NCI-H2029 (cell line): Measurements from ENCODE around the gene ADD1.

Source experiments
- DNase-seq: peaks from one replicate; lab custom pipeline; 2025; lab: John Stamatoyannopoulos, UW

ADD1 gene

DNA sequence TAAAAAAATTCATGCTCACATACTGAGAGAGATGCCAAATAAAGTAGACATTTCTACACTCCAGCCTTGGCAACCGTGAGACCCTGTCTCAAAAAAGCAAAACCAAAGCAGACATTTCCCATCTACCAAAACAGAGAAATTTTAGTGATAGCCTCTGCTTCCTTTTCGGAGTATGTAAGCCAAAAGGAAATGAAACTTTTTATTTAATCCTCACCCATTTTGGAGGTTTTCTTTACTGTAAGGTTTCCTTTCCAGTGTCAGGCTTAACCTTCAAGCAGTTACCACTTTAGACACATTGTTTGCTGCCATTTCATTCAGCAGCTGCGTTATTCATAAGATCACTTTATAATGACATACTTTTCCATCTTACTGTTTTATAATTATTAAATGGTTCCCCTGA is 15.9 kb downstream of the ADD1 start:
- DNase-seq, result no peak

DNA sequence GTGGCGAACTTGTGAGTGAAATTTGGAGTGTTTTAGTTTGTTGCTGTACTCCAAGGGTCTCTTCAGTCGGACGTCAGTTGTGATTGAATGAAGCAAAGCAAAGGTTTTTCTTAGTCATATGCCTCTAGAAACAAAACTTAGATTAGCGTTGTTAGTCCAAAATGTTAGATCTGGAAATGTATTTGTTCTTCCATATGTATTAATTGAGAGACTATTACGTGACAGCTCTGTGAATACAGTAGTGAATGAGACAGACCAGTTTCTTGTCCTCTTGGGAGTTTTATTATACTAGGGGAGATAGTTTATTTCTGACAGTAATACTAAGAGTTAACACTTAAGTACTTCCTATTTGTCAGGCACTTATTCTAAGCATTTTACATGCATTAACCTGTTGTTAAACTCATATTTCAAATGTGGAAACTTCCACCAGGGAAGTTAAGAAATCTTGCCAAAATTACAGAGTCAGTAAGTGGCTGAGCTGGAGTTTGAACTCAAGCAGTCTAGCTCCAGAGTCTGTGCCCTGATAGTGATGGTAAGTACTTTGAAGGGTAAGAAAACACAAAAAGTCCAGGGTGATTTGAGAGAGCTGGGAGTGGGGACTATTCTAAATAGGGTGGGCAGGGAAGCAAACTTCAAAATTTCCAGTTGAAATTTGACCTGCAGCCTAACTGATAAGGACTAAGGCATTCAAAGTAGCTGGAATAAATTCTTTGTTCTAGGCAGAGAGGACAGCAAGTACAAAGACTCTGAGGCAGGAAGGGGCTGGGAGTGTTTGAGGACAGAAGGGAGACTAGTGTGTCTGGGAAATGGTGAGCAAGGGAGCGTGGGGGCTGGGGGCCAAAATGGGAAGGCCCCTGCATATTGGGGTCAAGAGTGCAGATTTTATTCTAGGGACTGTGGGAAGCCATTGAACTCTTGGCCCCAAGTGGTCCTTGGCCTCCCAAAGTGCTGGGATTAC is 17.0 kb downstream of the ADD1 start:
- no peak for DNase-seq

DNA sequence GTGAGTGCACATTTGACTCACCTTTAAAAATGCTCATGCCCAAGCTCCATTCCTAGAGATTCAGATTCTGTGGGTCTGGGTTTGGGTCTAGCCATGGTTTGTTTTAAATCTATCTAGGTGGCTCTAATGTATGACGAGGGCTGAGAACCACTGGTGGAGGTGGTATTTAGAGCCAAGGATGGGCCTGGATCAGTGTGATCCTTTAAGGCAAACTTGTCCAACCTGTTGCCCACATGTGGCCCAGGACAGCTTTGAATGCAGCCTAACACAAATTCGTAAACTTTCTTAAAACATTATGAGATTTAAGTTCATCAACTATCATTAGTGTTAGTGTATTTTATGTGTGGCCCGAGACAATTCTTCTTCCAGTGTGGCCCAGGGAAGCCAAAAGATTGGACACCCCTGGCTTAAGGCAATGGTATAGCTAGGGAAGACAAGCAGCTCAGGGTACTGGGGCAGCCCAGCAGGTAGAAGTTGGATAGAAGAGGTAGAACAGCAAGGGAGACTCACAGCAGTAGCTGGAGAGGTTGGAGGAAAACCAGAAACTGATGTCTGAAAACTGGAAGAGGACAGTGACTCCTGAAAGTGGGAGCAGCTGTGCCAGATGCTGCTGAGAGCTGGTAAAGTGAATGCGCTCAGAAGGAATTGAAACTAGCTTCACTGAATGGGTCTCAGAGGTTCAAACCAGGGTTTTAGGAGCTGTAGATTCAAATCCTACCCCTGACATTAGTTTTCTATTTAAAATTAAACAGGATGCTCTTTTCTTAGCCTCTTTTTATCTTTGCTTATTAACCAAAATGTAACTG is 18.2 kb downstream of the ADD1 start:
- no peak for DNase-seq

DNA sequence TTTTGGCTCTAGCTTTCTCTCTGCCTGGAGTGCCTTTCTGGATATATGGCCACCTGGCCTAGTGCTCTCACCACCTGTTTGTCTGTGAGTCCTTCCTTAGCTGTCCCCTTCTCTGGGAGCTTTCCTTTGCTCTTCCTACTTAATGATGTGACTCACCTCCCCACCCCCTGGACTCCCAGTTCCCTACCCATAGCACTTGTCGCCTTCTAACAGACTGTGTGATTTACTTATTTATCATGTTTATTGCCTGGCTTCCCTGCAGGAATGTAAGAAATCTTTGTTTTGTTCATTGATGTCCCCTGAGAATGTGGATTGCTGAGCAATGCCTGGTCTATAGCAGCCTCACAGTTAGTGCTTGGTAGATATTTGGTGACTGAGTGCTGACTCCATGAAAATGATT is 18.9 kb downstream of the ADD1 start:
- no peak for DNase-seq

DNA sequence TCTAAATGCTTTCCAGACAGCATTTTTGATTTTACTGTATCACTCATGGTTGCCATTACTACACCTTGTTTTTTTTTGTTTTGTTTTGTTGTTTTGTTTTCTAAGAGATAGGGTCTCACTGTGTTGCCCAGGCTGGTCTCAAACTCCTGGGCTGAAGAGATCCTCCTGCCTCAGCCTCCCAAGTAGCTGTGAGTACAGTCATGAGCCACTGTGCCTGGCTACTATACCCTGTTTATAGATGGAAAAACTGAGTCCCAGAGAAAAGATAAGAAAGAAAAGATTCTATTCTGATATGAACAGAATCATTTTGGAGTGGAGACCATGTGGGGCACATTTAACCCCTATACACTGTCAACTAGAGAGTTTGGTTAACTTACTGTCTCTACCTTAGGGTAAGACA is 20.0 kb downstream of the ADD1 start:
- no peak for DNase-seq

DNA sequence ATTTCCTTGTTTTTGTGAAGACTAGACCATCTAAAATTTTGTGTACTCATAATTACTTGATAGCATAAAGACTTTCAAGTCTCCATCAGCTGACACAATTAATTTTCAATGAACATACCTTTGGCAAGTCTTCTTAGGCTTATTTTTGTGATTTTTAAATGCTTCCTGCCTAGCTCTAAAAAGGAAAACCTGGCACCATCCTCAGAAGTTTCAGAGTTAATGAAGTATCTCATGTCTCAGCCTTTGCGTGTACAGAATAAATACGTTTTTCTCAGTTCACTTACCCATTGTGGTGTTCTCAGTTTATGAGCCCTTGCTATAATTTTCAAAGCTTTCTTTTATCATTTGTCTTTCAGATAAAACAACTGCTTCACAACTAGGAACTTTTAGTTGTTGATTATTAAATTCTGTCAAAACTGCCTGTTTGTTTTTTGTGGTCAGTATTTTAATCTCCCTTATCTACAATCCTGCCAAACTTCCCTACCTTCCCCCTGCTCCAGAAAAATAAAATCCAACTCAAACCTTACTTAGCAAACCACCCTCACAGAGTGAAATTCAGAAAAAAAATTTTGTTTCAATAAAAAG is 21.6 kb downstream of the ADD1 start:
- no peak for DNase-seq

DNA sequence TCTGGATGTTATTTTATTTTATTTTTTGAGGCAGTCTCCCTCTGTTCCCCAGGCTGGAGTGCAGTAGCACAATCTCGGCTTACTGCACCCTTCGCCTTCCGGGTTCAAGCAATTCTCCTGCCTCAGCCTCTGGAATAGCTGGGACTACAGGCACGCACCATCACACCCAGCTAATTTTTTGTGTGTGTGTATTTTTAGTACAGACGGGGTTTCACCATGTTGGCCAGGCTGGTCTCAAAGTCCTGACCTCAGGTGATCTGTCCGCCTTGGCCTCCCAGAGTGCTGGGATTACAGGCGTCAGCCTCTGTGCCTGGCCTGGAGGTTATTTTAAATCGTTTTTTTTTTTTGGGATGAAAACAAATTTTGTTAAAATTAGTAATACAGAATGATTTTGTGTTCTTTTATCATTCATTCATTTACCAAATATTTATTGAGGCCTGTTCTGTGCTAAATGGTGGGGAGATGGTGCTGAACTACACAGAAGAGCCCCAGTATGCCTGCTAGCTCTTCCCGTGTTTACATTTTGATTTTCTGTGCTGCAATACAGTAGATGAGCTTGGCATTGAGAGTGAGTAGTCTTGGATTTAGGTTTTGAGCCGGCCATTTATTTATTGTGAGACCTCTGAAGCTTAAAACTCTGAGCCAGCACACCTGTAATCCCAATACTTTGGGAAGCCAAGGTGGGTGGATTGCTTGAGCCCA is 22.7 kb downstream of the ADD1 start:
- no peak for DNase-seq

DNA sequence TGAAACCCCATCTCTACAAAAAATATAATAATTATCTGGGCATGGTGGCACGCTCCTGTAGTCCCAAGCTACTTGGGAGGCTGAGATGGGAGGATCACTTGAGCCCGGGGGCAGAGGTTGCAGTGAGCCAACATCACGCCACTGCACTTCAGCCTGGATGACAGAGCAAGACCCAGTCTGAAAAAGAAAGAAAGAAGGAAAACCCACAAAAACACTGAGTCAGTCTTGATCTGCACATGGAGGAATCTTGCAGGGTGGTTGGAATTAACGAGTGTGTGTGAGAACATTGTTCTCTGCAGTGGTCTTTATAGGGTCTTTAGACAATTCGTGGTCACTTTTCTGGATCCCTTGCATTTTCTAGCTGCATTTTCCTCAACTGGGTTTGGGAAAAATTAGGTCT is 23.2 kb downstream of the ADD1 start:
- no peak for DNase-seq

DNA sequence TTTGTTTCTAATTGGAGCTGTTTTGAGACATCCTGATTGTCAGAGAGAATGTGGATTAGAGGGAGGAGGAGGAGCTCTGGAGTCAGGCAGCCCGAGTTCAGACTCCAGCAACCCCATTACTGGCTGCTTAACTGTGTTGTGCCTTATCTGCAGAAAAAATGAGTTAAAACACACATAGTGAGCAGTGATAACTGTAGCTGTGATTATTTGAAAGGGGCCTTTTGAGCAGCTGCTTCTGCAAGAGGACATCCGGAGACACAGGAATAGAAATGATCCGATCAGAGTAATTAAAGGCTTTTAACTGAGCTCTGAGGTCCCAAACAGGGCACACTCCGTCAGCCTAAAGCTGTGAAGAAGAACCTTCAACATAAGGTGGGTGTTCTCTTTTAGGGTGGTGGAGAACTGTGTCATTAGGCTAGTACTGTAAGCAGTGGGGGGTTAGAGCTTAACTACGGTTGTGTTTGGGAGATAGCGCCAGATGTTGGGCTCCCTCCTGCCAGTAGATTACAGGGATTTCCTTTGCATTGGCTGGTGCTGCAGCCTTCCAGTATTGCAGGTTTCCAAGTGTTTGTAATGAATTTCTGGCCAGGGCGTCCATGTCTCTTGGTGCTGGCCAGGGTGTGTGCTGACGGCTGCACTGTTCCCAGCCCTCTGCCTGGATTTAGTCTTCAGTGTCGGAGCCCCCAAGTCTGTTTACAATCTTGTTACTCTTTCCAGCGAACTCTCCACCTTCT is 24.3 kb downstream of the ADD1 start:
- DNase-seq, result no peak

DNA sequence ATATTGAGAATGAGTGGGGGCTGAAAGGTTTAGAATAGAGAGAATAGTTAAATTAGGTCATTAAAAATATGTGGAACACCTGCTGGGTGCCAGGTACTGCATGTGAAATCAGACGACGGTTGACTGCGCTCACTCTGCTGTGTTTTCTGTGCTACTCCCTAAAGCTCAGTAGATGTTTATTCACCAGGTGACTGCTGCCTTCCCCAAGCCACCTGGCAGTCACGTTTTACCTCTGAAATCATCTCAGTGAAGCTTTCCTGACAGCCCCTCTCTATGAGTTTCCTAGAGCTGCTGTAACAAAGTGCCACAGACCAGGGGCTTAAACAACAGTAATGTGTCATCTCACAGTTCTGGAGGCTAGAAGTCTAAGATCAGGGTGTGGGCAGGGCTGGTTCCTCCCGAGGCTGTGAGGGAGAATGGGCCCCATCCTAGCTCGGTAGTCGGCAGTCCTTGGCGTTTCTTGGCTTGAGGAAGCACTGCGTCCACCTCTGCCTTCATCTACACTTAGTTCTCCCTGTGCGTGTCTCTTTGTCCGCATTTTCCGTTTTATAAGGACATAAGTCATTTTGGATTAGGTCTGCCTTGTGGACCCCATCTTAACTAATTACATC is 25.3 kb downstream of the ADD1 start:
- no peak for DNase-seq

DNA sequence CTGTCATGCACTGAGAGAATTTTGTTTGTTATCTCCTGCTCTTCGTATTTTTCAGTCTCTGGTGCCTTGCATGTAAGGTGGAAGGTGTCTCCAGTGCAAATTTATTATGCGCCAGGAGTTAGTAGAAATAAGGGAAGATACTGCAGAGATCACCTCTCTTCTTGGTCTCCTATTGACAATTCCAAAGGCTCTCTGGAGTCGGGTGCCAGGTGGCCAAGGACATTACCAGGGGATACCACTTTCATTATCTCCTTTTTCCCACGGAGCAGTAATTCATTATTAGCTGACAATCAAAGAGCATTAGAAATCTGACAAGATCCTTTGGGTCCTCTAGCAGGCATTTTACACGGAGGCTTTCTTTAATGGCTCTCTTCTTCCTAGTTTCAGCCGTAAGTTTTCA is 26.0 kb downstream of the ADD1 start:
- DNase-seq, result no peak

DNA sequence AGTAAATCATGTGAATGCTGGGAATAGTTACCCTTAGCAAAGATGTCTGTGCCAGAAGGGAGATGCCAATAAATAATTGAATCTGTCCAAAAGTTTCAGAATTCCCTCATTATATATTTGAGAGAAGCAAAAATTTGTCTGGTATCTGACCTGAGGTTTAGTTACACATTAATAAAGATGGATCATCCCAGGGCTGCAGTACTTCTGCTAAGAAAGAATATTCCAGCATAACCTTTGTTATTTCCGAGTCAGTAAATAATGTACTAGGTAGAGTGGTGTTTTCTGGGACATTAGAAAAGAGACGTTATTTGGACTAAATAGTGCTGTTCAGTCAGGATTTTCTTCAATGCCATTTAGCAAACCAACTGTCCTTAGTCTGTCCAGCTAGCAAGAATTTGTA is 26.4 kb downstream of the ADD1 start:
- no peak for DNase-seq

DNA sequence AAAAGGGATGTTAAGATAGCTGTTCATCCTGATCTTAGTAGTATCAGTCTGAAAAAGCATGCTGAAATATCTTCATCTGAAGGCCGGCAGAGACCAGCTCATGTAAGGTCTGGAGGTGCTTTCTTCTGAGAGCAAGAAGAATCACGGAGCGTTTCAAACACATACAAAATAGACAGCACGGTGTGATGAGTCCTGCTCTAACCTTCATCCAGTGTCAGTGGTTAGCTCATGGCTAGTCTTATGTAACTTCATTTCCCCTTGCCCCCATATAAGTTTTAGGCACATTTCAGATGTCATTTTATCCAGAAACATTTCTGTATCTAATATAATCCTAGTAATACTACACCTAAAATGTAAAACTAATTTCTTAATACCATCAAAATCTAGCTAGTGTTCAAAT is 27.8 kb downstream of the ADD1 start:
- no peak for DNase-seq

DNA sequence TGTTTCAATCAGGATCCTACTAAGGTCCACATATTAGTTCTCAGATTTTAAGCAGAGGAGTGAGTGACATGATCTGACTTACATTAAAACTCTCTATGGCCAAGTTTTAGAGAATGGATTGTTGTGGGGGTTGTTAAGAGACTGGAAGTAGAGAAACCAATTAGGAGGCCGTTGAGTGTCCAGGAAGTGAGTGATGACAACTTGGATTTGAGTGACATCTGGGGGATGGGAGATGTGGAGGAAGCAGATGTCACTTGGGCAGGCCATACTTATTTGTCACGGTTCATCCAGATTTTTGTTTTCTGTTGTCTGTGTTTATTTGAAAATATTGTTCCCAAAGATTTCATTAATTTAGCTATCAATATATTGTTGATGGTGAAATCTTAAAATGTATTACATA is 28.3 kb downstream of the ADD1 start:
- no peak for DNase-seq

DNA sequence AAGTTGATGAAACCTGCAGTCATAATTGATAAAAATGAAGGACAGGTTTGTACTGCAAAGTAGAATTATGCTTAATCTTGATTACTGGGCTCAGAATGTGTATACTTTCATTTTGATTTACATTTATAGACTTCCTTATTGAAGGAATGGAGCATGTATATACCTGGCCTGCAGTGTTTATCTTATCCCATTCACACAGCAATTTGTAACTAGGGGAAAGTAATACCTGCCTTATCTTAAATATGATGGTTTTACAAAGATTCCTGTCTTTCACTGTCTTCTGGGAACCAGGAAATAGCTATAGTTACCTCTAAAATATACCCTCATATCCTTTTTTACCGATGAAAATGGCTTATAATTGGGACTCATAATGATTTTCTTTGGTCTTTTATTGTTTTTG is 29.7 kb downstream of the ADD1 start:
- DNase-seq, result no peak

DNA sequence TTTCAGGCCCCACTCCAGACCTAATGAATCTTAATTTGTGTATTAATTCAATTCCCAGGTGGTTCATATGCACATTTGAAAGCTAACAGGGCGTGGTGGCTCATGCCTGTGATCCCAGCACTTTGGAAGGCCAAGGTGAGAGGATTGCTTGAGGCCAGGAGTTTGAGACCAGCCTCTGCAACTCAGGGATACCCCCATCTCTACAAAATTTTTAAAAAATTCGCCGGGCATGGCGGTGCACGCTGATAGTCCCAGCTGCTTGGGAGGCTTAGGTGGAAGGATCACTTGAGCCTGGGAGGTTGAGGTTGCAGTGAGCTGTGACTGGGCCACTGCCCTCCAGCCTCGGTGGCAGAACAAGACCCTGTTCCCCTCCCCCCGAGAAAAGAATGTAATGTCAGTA is 31.2 kb downstream of the ADD1 start:
- no peak for DNase-seq

DNA sequence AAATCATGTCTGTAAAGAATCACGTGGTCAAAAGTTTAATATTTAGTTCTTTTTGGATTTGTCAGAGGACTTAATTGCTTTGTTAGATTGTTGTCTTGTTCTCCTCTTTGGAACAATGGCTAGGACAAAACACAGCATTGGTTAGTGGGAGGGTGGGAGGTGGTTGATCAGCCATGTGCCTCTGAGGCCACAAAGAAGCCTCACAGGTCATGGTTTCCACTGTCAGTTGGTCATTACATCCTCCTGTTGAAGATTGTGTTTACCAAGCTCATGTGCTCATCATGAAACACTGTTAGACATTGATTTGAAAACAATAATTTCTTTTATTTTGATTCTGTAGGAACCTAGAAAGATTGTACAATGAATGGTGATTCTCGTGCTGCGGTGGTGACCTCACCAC is 31.9 kb downstream of the ADD1 start:
- no peak for DNase-seq

DNA sequence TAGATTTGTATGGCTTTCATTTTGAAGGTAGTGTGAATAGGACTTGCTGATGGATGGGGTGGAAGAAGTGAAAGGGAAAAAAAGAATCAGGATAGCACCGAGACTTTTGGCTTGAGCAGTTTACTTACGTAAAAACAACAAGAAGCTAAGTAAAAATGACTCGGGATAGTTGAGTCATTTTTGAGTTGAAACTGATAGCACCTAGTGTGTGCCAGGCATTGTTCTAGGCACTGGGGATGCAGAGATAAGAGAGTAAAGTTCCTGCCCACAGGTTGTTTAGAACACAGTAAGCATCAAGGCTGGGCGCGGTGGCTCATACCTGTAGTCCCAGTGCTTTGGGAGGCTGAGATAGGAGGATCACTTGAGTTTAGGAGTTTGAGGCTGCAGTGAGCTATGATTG is 34.7 kb downstream of the ADD1 start:
- DNase-seq, result no peak

DNA sequence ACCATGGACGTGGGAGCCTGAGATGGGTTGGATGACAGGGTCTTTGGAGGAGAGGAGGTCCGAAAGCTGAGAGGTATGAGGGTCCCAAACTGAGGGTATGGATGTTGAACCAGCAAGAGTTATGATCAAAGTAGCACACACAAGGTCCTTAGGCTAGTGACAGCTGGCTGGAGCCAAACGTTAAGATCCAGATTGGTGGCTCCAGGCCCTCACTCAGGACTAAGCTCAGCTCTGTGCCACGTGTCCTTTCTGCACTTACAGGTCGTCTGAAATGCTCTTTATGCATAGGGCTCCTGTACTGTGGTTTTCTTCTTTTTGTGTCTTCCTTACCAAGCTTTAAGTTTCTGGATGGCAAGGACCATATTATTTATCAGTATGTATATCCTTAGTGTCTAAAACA is 35.4 kb downstream of the ADD1 start:
- DNase-seq, result no peak

DNA sequence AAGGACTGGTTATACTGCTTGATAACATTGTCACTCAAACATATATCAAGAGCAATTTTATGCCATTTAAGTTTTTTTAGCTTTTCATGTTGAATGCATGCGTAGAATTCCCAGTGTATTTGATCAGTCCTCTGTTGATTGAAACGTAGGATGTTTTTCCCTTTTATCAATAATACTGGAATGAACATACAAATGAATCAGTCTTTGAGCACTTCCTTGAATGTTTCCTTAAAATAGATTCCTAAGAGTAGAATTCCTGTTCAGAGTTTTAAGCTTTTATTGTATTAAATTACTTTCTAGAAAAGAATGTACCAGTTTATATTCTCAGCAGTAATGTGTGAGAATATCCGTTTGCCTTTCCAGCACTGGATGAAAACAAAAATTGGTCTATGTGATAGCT is 37.8 kb downstream of the ADD1 start:
- no peak for DNase-seq

DNA sequence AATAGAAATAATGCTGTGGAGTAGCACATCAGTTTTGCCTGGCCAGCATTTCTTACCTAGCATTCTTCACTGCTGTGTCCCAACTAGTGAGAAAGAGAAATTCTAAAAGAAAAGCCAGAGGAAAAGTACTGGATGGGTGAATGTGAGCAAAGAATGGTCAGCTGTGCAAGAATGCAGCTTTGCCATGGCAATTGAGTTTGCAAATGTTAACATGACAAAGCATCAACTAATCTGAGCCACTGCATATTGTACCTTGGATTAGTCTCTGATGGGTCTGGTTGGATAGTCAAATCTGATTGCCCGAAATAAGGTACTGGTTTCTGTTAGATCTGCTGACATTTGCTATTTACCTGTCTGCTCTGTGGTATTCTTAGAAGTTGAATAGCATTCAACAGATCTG is 38.7 kb downstream of the ADD1 start:
- DNase-seq, result no peak
